Measurements from ENCODE around the gene ATG101. TPM values are rescaled to one million over a fixed set of nuclear protein-coding genes. Genes with fewer than 3 reads are reported as not detected.

Gene ATG101
- total and polyA plus RNA-seq, 8 donors: 13.6 to 31.7 (median 19.9) TPM

DNA sequence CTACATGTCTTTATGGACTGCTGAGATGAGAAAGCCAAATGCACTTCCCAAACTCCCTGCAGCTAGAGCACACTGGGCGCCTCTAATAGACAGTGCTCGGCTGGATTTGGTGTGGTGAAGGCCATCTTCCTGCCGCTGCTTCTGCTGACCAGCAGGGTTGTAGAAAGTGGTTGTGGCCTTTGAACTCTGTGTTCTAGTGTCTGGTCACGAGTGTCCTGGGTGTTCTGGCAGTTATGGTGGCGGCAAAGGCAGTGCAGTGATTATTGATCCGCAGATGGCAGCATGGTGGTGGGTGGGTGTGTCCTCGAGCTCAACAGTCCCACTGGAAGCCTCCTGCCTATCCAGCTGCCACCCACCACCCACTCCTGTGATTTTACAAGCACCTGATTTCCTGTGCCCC is 53.1 kb downstream of the ATG101 start:
- peaks cover 0 to 6% (median 0%) of the 10 kb centered on the region in 3 donors for H3K4me1 ChIP-seq
- no peak for ATAC-seq
- H3K27ac ChIP-seq: no peak overlapping the region
- no peak for DNase-seq
- no peak overlapping the region for H3K4me3 ChIP-seq
- no peak for FAIRE-seq
- intact Hi-C loops (cut with DNase I): loop anchor here in 1 of 3 donors (5.0 kb wide), 1 partner anchor 96 kb away; no protein-coding TSS in a partner anchor
- no peaks in the 10 kb centered on the region for H3K9me3 ChIP-seq
- no peaks in the 10 kb centered on the region for H3K27me3 ChIP-seq
- WGBS, 2 donors: 69 to 71% methylated on average over 7 of the region's 7 CpGs
- H3K36me3 ChIP-seq: no peaks in the 10 kb centered on the region
- TF ChIP-seq, protein P1, sequence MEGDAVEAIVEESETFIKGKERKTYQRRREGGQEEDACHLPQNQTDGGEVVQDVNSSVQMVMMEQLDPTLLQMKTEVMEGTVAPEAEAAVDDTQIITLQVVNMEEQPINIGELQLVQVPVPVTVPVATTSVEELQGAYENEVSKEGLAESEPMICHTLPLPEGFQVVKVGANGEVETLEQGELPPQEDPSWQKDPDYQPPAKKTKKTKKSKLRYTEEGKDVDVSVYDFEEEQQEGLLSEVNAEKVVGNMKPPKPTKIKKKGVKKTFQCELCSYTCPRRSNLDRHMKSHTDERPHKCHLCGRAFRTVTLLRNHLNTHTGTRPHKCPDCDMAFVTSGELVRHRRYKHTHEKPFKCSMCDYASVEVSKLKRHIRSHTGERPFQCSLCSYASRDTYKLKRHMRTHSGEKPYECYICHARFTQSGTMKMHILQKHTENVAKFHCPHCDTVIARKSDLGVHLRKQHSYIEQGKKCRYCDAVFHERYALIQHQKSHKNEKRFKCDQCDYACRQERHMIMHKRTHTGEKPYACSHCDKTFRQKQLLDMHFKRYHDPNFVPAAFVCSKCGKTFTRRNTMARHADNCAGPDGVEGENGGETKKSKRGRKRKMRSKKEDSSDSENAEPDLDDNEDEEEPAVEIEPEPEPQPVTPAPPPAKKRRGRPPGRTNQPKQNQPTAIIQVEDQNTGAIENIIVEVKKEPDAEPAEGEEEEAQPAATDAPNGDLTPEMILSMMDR (IDR thresholded peaks at IDR 0.05): no peak

DNA sequence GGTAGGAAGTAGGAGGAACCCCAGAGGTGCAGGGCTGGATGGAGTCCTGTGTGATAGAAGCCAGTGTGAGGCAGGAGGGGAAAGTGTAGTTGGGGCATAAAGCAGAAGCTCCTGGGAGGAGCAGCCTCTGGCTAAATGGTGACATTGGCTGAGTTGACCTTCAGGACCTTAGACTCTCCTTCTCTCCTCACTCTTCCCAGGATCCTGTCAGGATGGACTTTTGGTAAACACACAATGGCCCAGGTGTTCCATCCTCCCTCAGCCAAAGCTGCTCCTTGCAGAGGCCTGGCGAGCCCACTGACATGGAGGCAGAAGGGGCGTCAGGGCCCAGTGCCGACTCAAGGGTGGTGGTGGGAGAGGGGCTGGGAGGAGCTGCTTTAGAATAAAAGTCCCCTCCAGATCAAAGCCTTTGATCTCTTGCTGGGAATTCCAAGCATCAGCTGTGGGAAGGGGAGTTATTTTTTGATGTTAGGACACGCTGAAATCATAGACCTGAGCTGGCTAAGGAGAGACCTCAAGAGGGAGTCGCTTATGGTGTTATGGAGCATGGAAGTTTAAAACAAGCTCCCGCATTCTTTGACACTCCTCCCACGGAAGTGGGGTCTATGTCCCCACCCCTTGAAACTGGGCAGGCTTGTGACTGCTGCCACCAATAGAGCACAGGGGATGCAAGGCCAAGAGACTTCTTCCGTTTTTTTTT is 53.9 kb downstream of the ATG101 start:
- TF ChIP-seq, protein P1 (IDR thresholded peaks at IDR 0.05): no peak
- WGBS, 2 donors: 66 to 76% methylated on average over 7 to 8 of the region's 8 CpGs
- DNase-seq (no peak), ATAC-seq (no peak), FAIRE-seq (no peak)
- no peak overlapping the region for H3K27ac ChIP-seq
- H3K4me3 ChIP-seq: no peak overlapping the region
- no peaks in the 10 kb centered on the region for H3K9me3 ChIP-seq
- intact Hi-C loops (cut with DNase I): loop anchor here in 1 of 3 donors (5.0 kb wide), 1 partner anchor 96 kb away; no protein-coding TSS in a partner anchor
- no peaks in the 10 kb centered on the region for H3K36me3 ChIP-seq
- peaks cover 0 to 6% (median 0%) of the 10 kb centered on the region in 3 donors for H3K4me1 ChIP-seq
- no peaks in the 10 kb centered on the region for H3K27me3 ChIP-seq

GRCh38 chr12:52125476-52125900 is 55.7 kb downstream of the ATG101 start:
- TF ChIP-seq, protein P1 (IDR thresholded peaks at IDR 0.05): no peak
- Histone ChIP-seq H3K9me3 (no peaks in the 10 kb centered on the region), H3K4me3 (no peak overlapping the region), H3K36me3 (no peaks in the 10 kb centered on the region), H3K27me3 (no peaks in the 10 kb centered on the region), H3K27ac (no peak overlapping the region), H3K4me1 (no peaks in the 10 kb centered on the region)
- intact Hi-C loops (cut with DNase I): no loop called here
- peak in 1 of 6 donors; percentile 37 for DNase-seq
- peak in 2 of 4 donors; percentile 35 to 39 for ATAC-seq
- WGBS, 2 donors: 77 to 88% methylated on average over 6 of the region's 6 CpGs
- FAIRE-seq: no peak

GRCh38 chr12:52126050-52126604 is 56.3 kb downstream of the ATG101 start:
- H3K9me3 ChIP-seq: no peaks in the 10 kb centered on the region
- FAIRE-seq: no peak
- H3K36me3 ChIP-seq: no peaks in the 10 kb centered on the region
- H3K4me1 ChIP-seq: no peaks in the 10 kb centered on the region
- no peak overlapping the region for H3K4me3 ChIP-seq
- TF ChIP-seq, protein P1 (IDR thresholded peaks at IDR 0.05): no peak
- 71 to 79% methylated on average over 2 of the region's 2 CpGs for WGBS, 2 donors
- H3K27ac ChIP-seq: no peak overlapping the region
- peak in 1 of 6 donors; percentile 34 for DNase-seq
- intact Hi-C loops (cut with DNase I): no loop called here
- no peak for ATAC-seq
- H3K27me3 ChIP-seq: no peaks in the 10 kb centered on the region

Other genes with a start within 250 kb of the ATG101 start
- gene FIGNL2, start 221.3 kb upstream of the ATG101 start, total RNA-seq: under 1 TPM; 0.09 to 0.47 (median 0.14) TPM
- under 1 TPM; 0.15 to 0.21 TPM for gene FIGNL2, start 221.3 kb upstream of the ATG101 start, polyA plus RNA-seq
- gene ANKRD33, start 181.9 kb upstream of the ATG101 start, total RNA-seq: not detected
- not detected for gene ANKRD33, start 181.9 kb upstream of the ATG101 start, polyA plus RNA-seq
- 10 to 100 TPM in 3 of 6 donors, 1 to 10 TPM in 3; 6.6 to 20.8 (median 12.3) TPM for gene ACVRL1, start 162.5 kb upstream of the ATG101 start, total RNA-seq
- 10 to 100 TPM; 10.1 to 16.1 TPM for gene ACVRL1, start 162.5 kb upstream of the ATG101 start, polyA plus RNA-seq
- gene ACVR1B, start 118.3 kb upstream of the ATG101 start, total RNA-seq: 10 to 100 TPM; 24.2 to 31.4 (median 27.8) TPM
- gene ACVR1B, start 118.3 kb upstream of the ATG101 start, polyA plus RNA-seq: 10 to 100 TPM; 16.0 to 22.4 TPM
- gene TAMALIN, start 63.0 kb upstream of the ATG101 start, total RNA-seq: 10 to 100 TPM in 3 of 6 donors, 1 to 10 TPM in 3; 7.1 to 18.0 (median 11.0) TPM
- gene TAMALIN, start 63.0 kb upstream of the ATG101 start, polyA plus RNA-seq: 10 to 100 TPM; 25.4 to 51.6 TPM
- 10 to 100 TPM; 11.7 to 55.2 (median 22.0) TPM for gene NR4A1, start 18.5 kb upstream of the ATG101 start, total RNA-seq
- gene NR4A1, start 18.5 kb upstream of the ATG101 start, polyA plus RNA-seq: 10 to 100 TPM; 76.4 to 85.4 TPM
- gene SMIM41, start 9.7 kb downstream of the ATG101 start, total RNA-seq: under 1 TPM in 2 of 6 donors, not detected in 4; 0.09 to 0.20 TPM
- under 1 TPM in 1 of 2 donors, not detected in 1; 0.19 TPM for gene SMIM41, start 9.7 kb downstream of the ATG101 start, polyA plus RNA-seq
- 10 to 100 TPM in 3 of 6 donors, 1 to 10 TPM in 3; 4.8 to 18.3 (median 9.0) TPM for gene KRT80, start 122.0 kb downstream of the ATG101 start, total RNA-seq
- gene KRT80, start 122.0 kb downstream of the ATG101 start, polyA plus RNA-seq: 1 to 10 TPM; 8.1 to 9.1 TPM
- gene KRT7, start 163.3 kb downstream of the ATG101 start, total RNA-seq: 100 to 1,000 TPM in 3 of 6 donors, 10 to 100 TPM in 3; 57.5 to 336 (median 90.6) TPM
- 100 to 1,000 TPM; 111 to 238 TPM for gene KRT7, start 163.3 kb downstream of the ATG101 start, polyA plus RNA-seq
- gene KRT86, start 204.7 kb downstream of the ATG101 start, total RNA-seq: 1 to 10 TPM in 4 of 6 donors, under 1 TPM in 2; 0.60 to 3.3 (median 1.6) TPM
- gene KRT86, start 204.7 kb downstream of the ATG101 start, polyA plus RNA-seq: 1 to 10 TPM; 1.5 to 3.2 TPM
- gene KRT81, start 221.6 kb downstream of the ATG101 start, total RNA-seq: under 1 TPM in 2 of 6 donors, not detected in 4; 0.22 to 0.76 TPM
- gene KRT81, start 221.6 kb downstream of the ATG101 start, polyA plus RNA-seq: under 1 TPM; 0.38 to 0.66 TPM